GM19035 (cell line): ENCODE data around the gene RTP5.
"Not testable (repeated sequence)": the region's sequence is repeated elsewhere in the genome, so short reads cannot be mapped to it uniquely, and the experiment has no call there.

Source experiments
- ATAC-seq: cut with Tn5 transposase; IDR thresholded peaks from one replicate; pipeline ENCODE4 v1.9.1; 2021; ENCODE audit not compliant: unreplicated experiment

RTP5 gene

DNA sequence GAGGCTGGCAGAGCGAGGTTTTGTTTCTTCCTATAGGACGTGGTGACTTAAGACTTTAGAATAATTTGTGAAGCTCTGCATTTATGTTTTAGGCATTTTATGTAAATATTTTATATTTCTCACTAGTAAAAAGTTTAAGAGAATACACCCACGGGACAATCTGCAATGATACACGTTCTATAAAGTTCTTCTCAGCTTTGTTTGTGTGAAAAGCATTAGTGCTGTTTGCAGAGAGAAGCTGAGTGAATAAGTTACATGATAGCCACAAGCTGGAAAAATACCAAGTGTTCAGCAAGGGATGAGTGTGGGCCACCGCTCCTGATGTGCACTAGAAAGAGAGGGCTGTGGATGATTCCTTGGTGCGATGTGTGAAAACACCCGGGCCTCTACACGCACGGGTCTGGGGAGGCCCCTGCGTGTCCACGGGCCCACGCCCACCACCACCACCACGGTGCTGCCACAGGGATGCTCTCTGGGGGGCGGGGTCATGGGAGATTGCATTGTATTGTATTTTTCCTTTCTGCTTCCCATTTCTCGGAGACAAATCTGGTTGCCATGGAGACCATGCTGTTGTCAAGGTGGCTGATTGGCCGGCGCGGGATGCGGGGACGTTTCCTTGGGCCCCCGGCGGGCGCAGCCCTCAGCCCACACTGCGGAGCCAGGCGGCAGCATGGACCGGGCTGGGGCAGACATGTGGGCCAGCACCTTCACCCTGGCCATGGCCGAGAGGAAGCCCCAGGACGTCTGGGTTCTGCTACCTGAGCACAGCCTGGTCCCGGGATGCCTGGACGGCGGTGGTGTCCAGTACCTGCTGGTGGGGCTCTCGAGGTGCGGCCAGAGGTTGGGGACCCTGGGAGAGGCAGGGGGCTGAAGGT is at the start of gene RTP5:
RTP5 (plus strand) TSS at position 643 of the 875 bp plus-strand sequence; CDS start at position 671, 28 bp downstream.
- ATAC-seq = no peak

DNA sequence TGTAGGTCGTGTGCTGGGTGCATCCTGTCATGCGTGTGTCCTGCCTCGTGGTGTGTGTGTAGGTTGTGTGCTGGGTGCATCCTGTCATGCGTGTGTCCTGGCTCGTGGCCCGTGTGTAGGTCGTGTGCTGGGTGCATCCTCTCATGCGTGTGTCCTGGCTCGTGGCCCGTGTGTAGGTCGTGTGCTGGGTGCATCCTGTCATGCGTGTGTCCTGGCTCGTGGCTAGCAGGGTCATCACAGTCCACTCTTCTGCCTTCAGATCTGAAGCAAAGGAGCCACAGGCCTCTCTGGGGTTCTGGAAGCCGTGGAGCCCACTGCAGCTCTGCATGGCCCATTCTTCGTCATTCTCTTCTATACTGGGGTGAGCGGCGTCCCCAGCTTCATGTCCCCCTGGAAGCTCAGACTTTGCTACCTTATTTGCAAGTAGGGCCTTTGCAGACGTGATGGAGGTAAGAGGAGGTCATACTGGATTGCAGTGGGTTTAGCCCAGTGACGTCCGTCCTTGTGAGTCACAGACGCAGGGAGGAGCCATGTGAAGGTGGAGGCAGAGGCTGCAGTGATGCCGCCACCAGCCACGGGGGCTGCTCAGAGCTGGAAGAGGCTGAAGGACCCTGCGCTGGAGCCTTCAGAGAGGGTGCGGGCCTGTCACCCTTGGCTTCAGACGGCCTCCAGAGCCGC is 49.4 kb upstream of the RTP5 start:
- not testable (repeated sequence) for ATAC-seq

DNA sequence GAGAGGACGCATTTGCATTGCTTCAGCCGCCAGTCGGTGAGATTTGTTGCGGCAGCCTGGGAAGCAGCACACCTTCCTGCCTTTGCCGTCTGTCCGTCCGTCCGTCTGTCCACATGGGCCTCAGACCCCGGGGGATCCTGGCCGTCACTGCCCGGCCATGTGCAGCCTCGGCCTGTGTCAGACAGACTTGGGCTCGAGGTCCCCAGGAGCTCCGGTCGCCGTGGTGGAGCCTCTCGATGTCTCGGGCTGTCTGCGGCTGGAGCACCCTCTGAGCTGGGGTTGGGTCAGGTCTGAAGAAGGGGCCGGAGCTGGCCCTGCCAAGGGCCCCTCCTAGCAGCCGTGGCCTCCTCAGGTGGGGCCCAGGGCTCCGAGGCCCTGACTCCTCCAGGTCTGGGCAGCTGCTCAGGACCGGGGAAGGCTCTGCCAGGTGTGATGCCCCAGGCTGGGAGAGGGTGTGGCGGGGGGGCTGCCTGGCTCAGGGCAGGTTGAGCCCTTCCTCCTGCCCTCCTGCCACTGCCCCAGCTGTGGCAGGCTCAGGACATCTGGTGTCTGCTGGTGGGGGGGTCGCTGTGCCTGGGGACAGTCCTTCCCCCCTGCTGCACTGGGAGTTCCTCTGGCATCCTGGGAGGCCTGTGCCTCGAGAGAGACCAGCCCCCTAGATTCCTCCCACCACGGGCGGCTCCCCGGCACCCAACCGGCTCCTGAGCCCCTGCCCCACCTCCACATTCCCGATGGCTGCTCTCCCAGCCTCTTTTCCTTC is 48.7 kb upstream of the RTP5 start:
- no peak for ATAC-seq

DNA sequence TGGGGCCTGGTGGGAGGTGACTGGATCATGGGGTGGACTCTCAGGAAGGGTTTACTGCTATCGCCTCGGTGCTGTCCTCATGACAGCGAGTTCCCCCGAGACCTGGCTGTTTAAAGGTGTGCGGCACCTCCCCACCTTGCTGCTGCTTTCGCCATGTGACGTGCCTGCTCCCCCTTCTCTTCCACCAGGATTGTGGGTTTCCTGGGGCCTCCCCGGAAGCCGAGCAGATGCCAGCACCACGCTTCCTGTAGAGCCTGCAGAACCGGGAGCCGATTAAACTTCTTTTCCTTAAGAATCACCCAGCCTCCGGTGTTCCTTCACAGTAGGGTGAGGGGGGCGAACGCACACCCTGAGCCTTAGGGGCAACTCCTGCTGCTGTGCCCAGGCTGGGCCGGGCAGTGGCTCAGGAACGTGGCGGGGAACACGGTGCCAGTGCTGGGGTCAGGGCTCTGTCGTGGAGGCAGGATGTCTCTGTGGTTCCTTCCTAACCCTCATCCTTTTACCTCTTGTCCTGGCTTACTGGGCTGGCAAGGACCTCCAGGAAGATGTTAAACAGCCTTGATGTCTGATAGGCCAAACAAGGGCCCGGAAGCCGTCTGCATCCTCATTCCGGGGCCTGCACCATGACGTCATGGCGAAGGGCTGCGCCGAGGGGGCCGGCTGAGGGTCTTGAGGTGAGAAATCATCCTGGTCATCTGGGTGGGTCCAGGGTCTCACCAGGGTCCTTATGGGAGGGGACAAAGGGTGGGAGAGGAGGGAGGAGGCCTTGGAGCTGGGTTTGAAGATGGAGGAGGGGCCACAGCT is 47.9 kb upstream of the RTP5 start:
- no peak for ATAC-seq

DNA sequence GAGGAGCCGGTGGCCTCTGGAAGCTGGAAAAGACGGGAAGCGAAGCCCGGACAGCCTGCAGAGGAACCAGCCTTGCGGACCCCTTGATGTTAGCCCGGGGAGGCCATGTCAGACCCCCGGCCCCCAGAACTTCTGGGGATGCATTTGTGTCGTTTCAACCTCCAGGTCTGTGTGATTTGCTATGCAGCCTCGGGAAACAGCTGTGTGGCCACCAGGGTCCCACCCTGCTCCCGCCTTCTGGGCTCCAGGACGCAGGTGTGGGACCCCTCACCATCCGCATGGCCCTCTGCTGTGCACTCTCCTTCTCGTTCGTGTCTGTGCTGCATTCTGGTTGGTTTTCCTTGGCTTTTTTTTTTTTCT is 47.3 kb upstream of the RTP5 start:
- no peak for ATAC-seq

GRCh38 chr2:241823531-241824437 is 45.7 kb upstream of the RTP5 start:
- not testable (repeated sequence) for ATAC-seq

DNA sequence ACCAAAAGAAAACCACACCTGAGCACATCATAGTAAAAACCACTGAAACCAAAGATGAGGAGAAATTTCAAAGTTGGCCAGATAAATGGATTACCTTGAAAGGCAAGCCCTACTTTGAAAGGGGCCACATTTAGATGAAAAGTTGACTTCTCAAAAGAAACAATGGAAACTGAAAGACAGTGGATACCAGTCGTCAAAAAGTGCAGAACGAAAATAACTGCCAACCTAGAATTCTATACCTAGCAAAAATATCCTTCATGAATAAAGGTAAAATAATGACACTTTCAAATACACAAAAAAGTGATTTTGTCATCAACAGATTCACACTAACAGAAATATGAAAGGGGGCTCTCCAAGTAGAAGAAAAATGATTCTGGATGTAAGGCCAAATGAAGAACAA is 42.1 kb upstream of the RTP5 start:
- no peak for ATAC-seq

DNA sequence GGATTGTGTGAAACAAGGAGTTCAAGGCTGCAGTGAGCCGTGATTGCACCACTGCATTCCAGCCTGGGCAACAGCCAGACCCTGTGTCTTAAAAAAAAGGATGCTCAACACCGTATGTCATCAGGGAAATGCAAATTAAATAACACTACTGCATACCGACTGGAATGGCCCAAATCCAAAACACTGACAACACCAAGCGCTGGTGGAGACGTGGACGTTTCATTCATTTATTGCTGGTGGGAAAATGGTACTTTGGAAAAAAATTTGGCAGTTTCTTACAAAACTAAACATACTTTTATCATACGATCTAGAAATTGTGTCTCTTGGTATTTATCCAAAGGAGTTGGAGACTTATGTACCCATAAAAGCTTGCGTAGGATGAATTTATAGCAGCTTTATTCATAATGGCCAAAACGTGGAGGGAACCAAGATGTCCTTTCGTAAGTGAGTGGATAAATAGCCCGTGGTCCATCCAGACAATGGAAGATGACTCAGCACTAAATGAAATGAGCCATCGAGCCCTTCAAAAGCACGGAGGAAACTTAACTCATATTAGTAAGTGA is 36.3 kb upstream of the RTP5 start:
- no peak for ATAC-seq

- ATAC-seq = not testable (repeated sequence)
Measured at GRCh38 chr2:241833756-241834526, 35.6 kb upstream of the RTP5 start.

GRCh38 chr2:241834527-241835210 is 34.9 kb upstream of the RTP5 start:
- ATAC-seq = no peak

DNA sequence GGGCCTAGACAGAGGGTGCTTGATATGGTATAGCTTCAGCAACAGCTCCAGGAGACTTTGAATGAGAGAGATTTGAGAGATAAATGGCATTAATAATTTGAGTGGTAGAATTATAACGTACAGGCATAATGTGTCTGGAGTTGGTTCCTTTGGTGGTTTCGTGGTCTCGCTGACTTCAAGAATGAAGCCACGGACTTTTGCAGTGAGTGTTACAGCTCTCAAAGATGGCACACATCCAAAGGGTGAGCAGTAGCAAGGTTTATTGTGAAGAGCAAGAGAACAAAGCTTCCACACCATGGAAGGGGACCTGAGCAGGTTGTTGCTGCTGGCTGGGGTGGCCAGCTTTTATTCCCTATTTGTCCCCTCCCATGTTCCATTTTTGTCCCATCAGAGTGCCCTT is 33.9 kb upstream of the RTP5 start:
- no peak for ATAC-seq

GRCh38 chr2:241836292-241836691 is 33.2 kb upstream of the RTP5 start:
- ATAC-seq = no peak

GRCh38 chr2:241837197-241837965 is 32.1 kb upstream of the RTP5 start:
- ATAC-seq = no peak

- no peak for ATAC-seq
Measured at GRCh38 chr2:241841181-241842066, 28.1 kb upstream of the RTP5 start.

DNA sequence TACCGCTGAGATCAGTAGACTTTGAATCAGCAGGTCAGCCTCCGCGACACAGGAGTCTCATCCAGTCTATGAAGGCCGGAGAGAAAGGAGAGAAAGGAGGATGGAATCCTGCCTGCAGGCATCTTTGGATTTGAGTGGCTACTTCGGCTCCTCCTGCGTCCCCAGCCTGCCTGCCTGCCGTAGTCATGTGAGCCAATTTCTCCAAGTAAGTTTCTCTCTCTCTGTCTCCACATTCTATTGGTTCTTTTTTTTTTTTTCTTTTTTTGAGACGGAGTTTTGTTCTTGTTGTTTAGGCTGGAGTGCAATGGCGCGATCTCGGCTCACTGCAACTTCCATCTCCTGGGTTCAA is 27.5 kb upstream of the RTP5 start:
- ATAC-seq = no peak

DNA sequence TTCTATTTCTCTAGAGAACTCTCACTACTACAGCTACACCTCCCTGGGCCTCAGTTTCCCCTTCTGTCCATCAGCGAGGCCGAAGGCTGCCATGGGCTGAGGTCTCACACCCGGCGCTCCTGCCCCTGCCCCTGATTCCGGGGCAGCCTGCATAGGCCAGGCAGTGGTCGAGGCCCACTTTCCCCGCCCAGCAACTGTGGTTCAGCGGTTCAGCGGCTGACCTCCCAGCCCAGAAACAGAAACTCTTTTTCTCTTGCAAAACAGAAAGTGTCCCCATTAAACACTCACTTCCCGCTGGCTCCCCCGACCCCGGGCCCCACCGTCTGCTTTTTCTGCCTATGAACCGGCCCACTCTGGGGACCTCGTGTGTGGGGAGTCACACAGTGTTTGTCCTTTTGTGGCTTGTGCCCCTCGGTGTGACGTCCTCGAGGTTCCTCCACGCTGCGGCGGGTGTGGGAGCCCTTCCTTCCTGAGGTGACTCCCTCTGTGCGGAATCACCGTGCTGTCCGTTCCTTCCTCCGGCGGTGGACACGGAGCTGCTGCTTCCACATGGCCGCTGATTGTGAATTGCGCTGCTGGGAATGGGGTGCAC is 26.8 kb upstream of the RTP5 start:
- ATAC-seq = peak; percentile 52
